Measurements from ENCODE around the gene LHB. TPM values are rescaled to one million over a fixed set of nuclear protein-coding genes. Genes with fewer than 3 reads are reported as not detected.

The LHB gene
- total RNA-seq, 1 donor from 2014 or later = not detected

DNA sequence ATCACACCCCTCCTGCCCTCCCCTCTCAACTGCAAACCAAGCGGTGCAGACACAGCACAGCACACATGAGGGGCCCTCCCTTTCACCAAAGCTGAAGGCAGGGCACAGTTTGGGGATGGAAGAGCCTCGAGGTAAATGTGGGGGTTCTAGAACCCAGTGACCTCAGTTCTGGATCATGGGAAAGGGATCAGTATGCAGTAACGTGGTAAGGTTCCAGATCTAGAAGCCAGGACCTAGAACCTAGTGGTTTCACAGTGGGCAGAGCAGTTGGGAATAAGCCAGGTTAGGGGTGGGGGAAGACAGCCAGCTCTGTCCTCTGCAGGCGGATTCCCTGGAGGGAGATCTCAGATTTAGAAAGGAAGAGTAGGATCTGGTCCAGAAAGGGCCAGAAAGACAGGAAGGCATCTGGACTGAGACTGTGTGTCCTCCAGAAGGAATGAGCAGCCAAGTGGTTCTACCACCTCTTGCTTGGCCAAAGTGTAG lies 48.7 kb downstream of the LHB start:
- no peaks in the 10 kb centered on the region for H3K9me3 Mint-ChIP-seq
- TF ChIP-seq, protein P1, sequence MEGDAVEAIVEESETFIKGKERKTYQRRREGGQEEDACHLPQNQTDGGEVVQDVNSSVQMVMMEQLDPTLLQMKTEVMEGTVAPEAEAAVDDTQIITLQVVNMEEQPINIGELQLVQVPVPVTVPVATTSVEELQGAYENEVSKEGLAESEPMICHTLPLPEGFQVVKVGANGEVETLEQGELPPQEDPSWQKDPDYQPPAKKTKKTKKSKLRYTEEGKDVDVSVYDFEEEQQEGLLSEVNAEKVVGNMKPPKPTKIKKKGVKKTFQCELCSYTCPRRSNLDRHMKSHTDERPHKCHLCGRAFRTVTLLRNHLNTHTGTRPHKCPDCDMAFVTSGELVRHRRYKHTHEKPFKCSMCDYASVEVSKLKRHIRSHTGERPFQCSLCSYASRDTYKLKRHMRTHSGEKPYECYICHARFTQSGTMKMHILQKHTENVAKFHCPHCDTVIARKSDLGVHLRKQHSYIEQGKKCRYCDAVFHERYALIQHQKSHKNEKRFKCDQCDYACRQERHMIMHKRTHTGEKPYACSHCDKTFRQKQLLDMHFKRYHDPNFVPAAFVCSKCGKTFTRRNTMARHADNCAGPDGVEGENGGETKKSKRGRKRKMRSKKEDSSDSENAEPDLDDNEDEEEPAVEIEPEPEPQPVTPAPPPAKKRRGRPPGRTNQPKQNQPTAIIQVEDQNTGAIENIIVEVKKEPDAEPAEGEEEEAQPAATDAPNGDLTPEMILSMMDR (IDR thresholded peaks at IDR 0.05) = no peak
- intact Hi-C loops (cut with micrococcal nuclease) = loop anchor here (5.0 kb wide), 1 partner anchor 111 kb away; no protein-coding TSS in a partner anchor
- H3K27ac Mint-ChIP-seq = no peak overlapping the region
- peaks cover 55% of the 10 kb centered on the region for H3K36me3 Mint-ChIP-seq (ENCODE audit: low read depth)
- H3K27me3 Mint-ChIP-seq = no peaks in the 10 kb centered on the region
- peaks cover 57% of the 10 kb centered on the region for H3K4me1 Mint-ChIP-seq
- DNase-seq = no peak
- no peak overlapping the region for H3K4me3 Mint-ChIP-seq
- CTCF ChIA-PET = interaction anchor here (0.6 to 2.2 kb wide), 3 partner anchors 126 to 180 kb away, joined by 3 to 8 read pairs (median 3); no protein-coding TSS in a partner anchor
- no peak for ATAC-seq (ENCODE audit: low read depth)
- POLR2A ChIA-PET = interaction anchor here (0.6 to 8.1 kb wide), 8 partner anchors 8 to 131 kb away, joined by 3 to 179 read pairs (median 10); partner anchors contain the start of genes BAX, GYS1, NUCB1 and PPP1R15A

DNA sequence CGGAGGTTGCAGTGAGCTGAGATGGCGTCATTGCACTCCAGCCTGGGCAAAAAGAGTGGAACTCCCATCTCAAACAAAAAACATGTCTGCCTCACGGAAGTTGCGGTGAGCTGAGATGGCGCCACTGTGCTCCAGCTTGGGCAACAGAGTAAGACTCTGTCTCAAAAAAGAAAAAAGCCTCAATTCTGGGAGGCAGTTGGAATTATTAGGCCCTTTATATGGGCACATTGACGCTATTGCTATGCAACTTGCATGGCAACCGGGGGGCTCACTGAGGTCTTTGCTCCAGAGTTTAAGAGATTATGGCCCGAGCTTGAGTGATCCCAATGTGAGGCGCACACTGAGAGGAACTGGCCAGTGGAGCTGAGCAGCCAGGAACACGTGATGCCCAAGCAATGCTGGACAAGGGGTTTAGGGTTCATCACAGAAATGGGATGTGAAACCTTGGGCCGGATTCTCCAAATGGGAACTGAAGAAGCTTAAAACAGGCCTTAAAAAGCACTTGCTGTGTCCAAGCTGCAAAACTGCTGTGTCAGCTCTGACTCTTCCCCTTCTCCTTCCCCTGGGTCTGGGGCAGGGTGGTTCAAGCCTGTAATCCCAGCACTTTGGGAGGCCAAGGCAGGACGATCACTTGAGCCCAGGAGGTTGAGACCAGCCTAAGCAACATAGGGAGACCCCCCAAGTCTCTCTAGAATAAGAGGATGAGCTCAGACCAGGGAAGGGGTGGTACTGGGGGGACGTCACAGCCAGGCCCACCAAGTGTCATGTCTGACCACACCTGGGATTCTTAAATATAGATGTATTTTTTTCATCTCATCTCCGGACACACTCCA lies 49.3 kb downstream of the LHB start:
- H3K4me3 Mint-ChIP-seq = peak overlapping the region; percentile 99
- intact Hi-C loops (cut with micrococcal nuclease) = loop anchor here (5.0 kb wide), 1 partner anchor 110 kb away; no protein-coding TSS in a partner anchor
- TF ChIP-seq, protein P1 (IDR thresholded peaks at IDR 0.05) = no peak
- H3K4me1 Mint-ChIP-seq = peaks cover 63% of the 10 kb centered on the region
- H3K27me3 Mint-ChIP-seq = no peaks in the 10 kb centered on the region
- H3K27ac Mint-ChIP-seq = peak overlapping the region; percentile 99
- ATAC-seq (ENCODE audit: low read depth) (no peak), DNase-seq (no peak)
- POLR2A ChIA-PET = interaction anchor here (0.6 to 8.1 kb wide), 11 partner anchors 9 to 327 kb away, joined by 3 to 179 read pairs (median 5); partner anchors contain the start of genes BAX, GYS1, NUCB1 and PPP1R15A
- peaks cover 51% of the 10 kb centered on the region for H3K36me3 Mint-ChIP-seq (ENCODE audit: low read depth)
- CTCF ChIA-PET = interaction anchor here (0.6 to 2.2 kb wide), 4 partner anchors 125 to 179 kb away, joined by 3 to 8 read pairs (median 5); no protein-coding TSS in a partner anchor
- H3K9me3 Mint-ChIP-seq = no peaks in the 10 kb centered on the region

DNA sequence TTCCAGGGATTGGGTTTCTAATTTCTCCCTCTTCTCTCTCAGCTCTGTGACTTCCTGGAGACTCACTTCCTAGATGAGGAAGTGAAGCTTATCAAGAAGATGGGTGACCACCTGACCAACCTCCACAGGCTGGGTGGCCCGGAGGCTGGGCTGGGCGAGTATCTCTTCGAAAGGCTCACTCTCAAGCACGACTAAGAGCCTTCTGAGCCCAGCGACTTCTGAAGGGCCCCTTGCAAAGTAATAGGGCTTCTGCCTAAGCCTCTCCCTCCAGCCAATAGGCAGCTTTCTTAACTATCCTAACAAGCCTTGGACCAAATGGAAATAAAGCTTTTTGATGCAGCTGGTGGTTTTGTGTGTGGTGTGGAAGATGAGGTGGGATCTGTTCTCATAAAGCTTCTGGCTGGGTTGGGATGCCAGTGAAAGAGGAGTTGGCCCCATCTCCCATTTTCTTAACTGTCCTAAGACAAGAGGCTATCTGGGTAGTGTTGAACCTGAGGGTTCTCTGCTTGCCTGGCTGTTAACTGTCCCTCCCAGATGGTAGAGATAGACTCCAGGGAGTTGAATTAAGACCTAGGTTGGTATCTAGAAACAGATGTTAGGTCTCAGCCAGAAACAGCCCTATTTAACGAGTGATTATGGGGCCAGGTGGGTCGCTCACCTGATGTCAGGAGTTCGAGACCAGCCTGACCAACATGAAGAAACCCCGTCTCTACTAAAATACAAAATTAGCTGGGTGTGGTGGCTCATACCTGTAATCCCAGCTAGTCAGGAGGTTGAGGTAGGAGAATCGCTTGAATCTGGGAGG lies 50.1 kb downstream of the LHB start:
- Mint-ChIP-seq H3K4me3 (peak overlapping the region; percentile 99), H3K27me3 (no peaks in the 10 kb centered on the region), H3K36me3 (ENCODE audit: low read depth) (peaks cover 53% of the 10 kb centered on the region), H3K4me1 (peaks cover 71% of the 10 kb centered on the region), H3K27ac (peak overlapping the region; percentile 99), H3K9me3 (no peaks in the 10 kb centered on the region)
- DNase-seq (no peak), ATAC-seq (ENCODE audit: low read depth) (no peak)
- intact Hi-C loops (cut with micrococcal nuclease) = loop anchor here (5.0 kb wide), 1 partner anchor 109 kb away; no protein-coding TSS in a partner anchor
- ChIA-PET CTCF (interaction anchor here (1.0 to 2.2 kb wide), 3 partner anchors 124 to 178 kb away, joined by 3 to 8 read pairs (median 7); no protein-coding TSS in a partner anchor), POLR2A (interaction anchor here (0.6 to 8.1 kb wide), 16 partner anchors 10 to 348 kb away, joined by 3 to 179 read pairs (median 5); partner anchors contain the start of genes BAX, GYS1, NUCB1 and PPP1R15A)
- TF ChIP-seq, protein P1 (IDR thresholded peaks at IDR 0.05) = no peak

Other genes with a start within 250 kb of the LHB start
- 44.0 and 47.8 TPM in 2 replicates for gene BCAT2, start 206.1 kb downstream of the LHB start, total RNA-seq
- gene HSD17B14, start 180.6 kb downstream of the LHB start, total RNA-seq = 2.6 and 2.8 TPM in 2 replicates
- gene PLEKHA4, start 148.5 kb downstream of the LHB start, total RNA-seq = 5.7 and 6.4 TPM in 2 replicates
- 115 and 123 TPM in 2 replicates for gene PPP1R15A, start 144.7 kb downstream of the LHB start, total RNA-seq
- not detected in 2 replicates for gene TULP2, start 118.3 kb downstream of the LHB start, total RNA-seq
- gene NUCB1, start 116.8 kb downstream of the LHB start, total RNA-seq = 116 and 126 TPM in 2 replicates
- not detected in 2 replicates for gene DHDH, start 83.4 kb downstream of the LHB start, total RNA-seq
- gene BAX, start 62.2 kb downstream of the LHB start, total RNA-seq = 111 and 129 TPM in 2 replicates
- gene FTL, start 51.8 kb downstream of the LHB start, total RNA-seq = 888 and 935 TPM in 2 replicates
- 50.7 and 52.7 TPM in 2 replicates for gene GYS1, start 23.8 kb downstream of the LHB start, total RNA-seq
- gene RUVBL2, start 23.2 kb downstream of the LHB start, total RNA-seq = 75.6 and 79.4 TPM in 2 replicates
- gene CGB3, start 7.2 kb upstream of the LHB start, total RNA-seq = not detected in 2 replicates
- not detected in 2 replicates for gene CGB2, start 14.8 kb upstream of the LHB start, total RNA-seq
- not detected in 2 replicates for gene CGB1, start 19.8 kb upstream of the LHB start, total RNA-seq
- gene CGB5, start 26.8 kb upstream of the LHB start, total RNA-seq = not detected in 2 replicates
- not detected in 2 replicates for gene CGB8, start 32.0 kb upstream of the LHB start, total RNA-seq
- not detected in 2 replicates for gene CGB7, start 40.7 kb upstream of the LHB start, total RNA-seq
- gene NTF4, start 47.7 kb upstream of the LHB start, total RNA-seq = not detected in 2 replicates
- gene KCNA7, start 55.6 kb upstream of the LHB start, total RNA-seq = not detected in 2 replicates
- gene SNRNP70, start 68.4 kb upstream of the LHB start, total RNA-seq = 268 and 298 TPM in 2 replicates
- gene LIN7B, start 97.3 kb upstream of the LHB start, total RNA-seq = 3.6 and 4.4 TPM in 2 replicates
- 0.98 and 1.0 TPM in 2 replicates for gene C19orf73, start 102.1 kb upstream of the LHB start, total RNA-seq
- 1.2 and 3.6 TPM in 2 replicates for gene PPFIA3, start 102.5 kb upstream of the LHB start, total RNA-seq
- not detected in 2 replicates for gene HRC, start 138.3 kb upstream of the LHB start, total RNA-seq
- gene TRPM4, start 140.7 kb upstream of the LHB start, total RNA-seq = not detected in 2 replicates